ENCODE data around the gene TMEM154.

Gene TMEM154

DNA sequence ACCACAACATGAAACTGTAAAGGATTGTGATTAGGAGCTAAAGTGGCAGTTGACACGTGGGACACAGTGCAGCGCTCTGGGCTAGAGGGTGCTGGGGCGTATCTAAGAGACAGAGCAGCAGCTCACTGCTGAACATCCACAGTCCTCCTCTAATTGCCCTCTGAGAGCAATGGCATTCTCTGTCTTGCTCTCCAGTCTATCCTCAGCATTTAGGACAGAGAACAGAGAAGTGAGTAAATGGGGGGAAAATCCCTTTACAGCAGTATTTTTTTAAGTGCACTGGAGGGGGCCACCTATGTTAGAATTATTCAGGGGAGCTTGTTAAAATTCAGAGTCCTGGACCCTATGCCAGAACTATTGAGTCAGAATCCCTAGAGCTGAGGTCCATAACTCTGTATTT lies 4.2 kb upstream of the TMEM154 start:
- Histone ChIP-seq H3K4me3 (ENCODE audit: insufficient read depth, low read depth, low read length) (no peak overlapping the region), H3K4me1 (ENCODE audit: control insufficient read depth, insufficient read depth, low read length) (peaks cover 2% of the 10 kb centered on the region), H3K36me3 (ENCODE audit: control insufficient read depth, insufficient read depth, low read length) (no peaks in the 10 kb centered on the region), H3K27me3 (ENCODE audit: control insufficient read depth, insufficient read depth, low read length, poor library complexity, severe bottlenecking) (peaks cover 19% of the 10 kb centered on the region), H3K27ac (ENCODE audit: insufficient read depth, low read depth, low read length, poor library complexity, severe bottlenecking) (no peak overlapping the region), H3K9me3 (ENCODE audit: control insufficient read depth, low read length) (no peaks in the 10 kb centered on the region)
- 85% methylated on average over 3 of the region's 3 CpGs for WGBS, 2 experiments

DNA sequence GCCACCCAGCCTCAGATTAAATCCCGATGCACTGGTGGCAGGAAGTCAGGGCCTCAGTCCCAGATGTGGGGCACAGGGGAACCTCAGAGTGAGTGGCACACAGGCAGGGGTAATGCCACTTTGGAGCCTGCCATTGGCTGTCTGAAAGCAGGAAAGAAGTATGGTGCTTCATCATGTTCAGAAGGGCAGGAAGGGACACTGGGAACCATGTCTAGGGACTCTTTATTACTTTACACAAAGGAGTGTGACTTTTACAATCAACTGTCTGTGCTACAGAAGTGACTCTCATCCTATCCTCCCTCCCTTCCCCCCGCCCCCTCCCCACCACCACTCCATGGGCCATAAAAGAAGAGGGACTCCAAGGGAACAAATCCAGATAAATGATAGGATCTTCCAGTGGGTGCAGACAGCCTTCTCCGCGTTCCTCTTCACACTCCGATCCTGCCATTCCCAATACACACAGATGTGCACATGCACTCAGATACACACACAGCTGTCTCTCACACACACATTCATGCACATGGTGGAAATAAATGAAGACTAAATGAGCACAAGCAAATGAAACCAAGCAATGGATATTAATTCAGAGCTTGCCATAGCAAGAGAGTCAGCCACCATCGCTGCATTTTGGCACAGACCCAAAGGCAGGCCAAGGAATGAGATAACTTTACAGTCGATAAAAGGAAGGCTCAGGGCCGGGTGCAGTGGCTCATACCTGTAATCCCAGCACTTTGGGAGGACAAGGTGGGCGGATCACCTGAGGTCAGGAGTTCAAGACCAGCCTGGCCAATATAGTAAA lies 2.5 kb upstream of the TMEM154 start:
- Histone ChIP-seq H3K27ac (ENCODE audit: insufficient read depth, low read depth, low read length, poor library complexity, severe bottlenecking) (no peak overlapping the region), H3K4me3 (ENCODE audit: insufficient read depth, low read depth, low read length) (no peak overlapping the region), H3K36me3 (ENCODE audit: control insufficient read depth, insufficient read depth, low read length) (no peaks in the 10 kb centered on the region), H3K27me3 (ENCODE audit: control insufficient read depth, insufficient read depth, low read length, poor library complexity, severe bottlenecking) (peaks cover 27% of the 10 kb centered on the region), H3K4me1 (ENCODE audit: control insufficient read depth, insufficient read depth, low read length) (peaks cover 12% of the 10 kb centered on the region), H3K9me3 (ENCODE audit: control insufficient read depth, low read length) (no peaks in the 10 kb centered on the region)
- 88 to 90% methylated on average over 8 of the region's 9 CpGs for WGBS, 2 experiments

DNA sequence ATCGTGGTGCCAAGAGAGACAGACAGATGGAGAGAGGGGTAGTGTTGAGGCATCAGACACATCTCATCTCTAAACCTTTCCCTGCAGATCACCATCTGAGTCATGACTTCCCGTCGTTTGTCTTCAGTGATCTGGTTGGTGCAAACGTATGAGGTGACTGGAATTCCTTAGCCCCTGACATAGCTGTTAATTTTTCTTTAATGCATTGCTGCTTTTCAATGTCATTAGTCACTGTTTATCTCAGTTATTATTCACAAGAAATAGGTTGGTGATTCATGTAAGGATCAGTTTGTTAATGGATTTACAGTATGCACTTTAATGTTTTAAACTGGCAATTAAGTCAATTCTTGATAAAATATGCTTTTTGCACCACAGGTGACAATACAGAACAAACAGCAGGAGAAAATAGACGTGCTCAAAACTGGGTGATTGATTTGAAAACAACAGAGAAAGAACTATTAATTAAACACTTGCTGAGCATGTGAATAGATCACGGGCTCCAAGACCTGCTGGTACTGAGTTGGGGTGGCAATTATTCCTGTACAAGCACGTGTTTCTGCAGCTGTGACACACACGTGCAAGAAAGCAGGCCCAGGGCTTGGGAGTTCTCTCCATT lies 1.3 kb upstream of the TMEM154 start:
- H3K4me3 ChIP-seq (ENCODE audit: insufficient read depth, low read depth, low read length), result no peak overlapping the region
- peaks cover 27% of the 10 kb centered on the region for H3K27me3 ChIP-seq (ENCODE audit: control insufficient read depth, insufficient read depth, low read length, poor library complexity, severe bottlenecking)
- H3K4me1 ChIP-seq (ENCODE audit: control insufficient read depth, insufficient read depth, low read length), result peaks cover 12% of the 10 kb centered on the region
- WGBS, 2 experiments, result 71 to 76% methylated on average over 7 to 8 of the region's 8 CpGs
- H3K9me3 ChIP-seq (ENCODE audit: control insufficient read depth, low read length), result no peaks in the 10 kb centered on the region
- no peaks in the 10 kb centered on the region for H3K36me3 ChIP-seq (ENCODE audit: control insufficient read depth, insufficient read depth, low read length)
- H3K27ac ChIP-seq (ENCODE audit: insufficient read depth, low read depth, low read length, poor library complexity, severe bottlenecking), result no peak overlapping the region

DNA sequence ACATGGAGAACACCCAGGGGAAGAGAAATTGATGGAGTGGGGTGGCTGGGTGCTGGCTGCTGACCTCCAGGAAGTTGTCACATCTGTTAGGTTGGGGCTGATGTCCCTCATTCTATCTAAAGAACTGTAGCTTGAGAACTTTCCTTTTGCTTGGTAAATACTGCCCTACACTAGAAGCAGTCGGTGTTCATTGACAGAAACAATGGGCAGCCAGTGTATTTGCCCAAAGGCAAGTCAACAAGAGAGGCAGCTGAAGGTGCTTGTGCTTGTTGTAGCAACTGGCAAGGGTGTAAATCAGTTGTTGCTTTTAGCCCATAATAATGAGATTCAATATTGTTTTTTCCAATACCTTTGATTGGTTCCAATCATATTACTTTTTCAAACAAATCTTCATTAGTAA lies 956 bp downstream of the TMEM154 start:
- H3K9me3 ChIP-seq (ENCODE audit: control insufficient read depth, low read length), result no peaks in the 10 kb centered on the region
- peaks cover 12% of the 10 kb centered on the region for H3K4me1 ChIP-seq (ENCODE audit: control insufficient read depth, insufficient read depth, low read length)
- no peaks in the 10 kb centered on the region for H3K36me3 ChIP-seq (ENCODE audit: control insufficient read depth, insufficient read depth, low read length)
- 25 to 27% methylated on average over 1 of the region's 1 CpG for WGBS, 2 experiments
- H3K4me3 ChIP-seq (ENCODE audit: insufficient read depth, low read depth, low read length), result no peak overlapping the region
- no peak overlapping the region for H3K27ac ChIP-seq (ENCODE audit: insufficient read depth, low read depth, low read length, poor library complexity, severe bottlenecking)
- peaks cover 27% of the 10 kb centered on the region for H3K27me3 ChIP-seq (ENCODE audit: control insufficient read depth, insufficient read depth, low read length, poor library complexity, severe bottlenecking)

DNA sequence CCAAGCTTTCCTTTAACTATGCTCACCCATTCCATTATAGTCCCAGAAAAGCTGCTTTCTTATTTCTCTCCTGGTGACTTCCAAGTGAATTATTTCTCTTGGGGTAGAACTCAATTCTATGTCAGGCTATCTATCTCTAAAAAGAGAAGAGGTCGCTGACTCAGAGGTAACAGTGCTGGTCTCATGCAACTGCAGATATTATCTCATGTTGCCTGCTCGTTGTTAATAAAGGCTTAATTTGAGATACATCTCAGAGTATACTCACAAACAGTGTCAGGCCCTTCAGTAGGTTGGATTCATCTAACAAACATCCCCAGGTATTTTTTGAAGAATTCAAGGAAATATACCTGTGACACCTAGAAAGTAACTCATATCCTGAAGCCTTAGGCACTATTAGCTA lies 2.7 kb downstream of the TMEM154 start:
- no peaks in the 10 kb centered on the region for H3K36me3 ChIP-seq (ENCODE audit: control insufficient read depth, insufficient read depth, low read length)
- 88 to 93% methylated on average over 2 of the region's 2 CpGs for WGBS, 2 experiments
- no peak overlapping the region for H3K4me3 ChIP-seq (ENCODE audit: insufficient read depth, low read depth, low read length)
- H3K27me3 ChIP-seq (ENCODE audit: control insufficient read depth, insufficient read depth, low read length, poor library complexity, severe bottlenecking), result peaks cover 27% of the 10 kb centered on the region
- no peak overlapping the region for H3K27ac ChIP-seq (ENCODE audit: insufficient read depth, low read depth, low read length, poor library complexity, severe bottlenecking)
- no peaks in the 10 kb centered on the region for H3K9me3 ChIP-seq (ENCODE audit: control insufficient read depth, low read length)
- peaks cover 12% of the 10 kb centered on the region for H3K4me1 ChIP-seq (ENCODE audit: control insufficient read depth, insufficient read depth, low read length)

DNA sequence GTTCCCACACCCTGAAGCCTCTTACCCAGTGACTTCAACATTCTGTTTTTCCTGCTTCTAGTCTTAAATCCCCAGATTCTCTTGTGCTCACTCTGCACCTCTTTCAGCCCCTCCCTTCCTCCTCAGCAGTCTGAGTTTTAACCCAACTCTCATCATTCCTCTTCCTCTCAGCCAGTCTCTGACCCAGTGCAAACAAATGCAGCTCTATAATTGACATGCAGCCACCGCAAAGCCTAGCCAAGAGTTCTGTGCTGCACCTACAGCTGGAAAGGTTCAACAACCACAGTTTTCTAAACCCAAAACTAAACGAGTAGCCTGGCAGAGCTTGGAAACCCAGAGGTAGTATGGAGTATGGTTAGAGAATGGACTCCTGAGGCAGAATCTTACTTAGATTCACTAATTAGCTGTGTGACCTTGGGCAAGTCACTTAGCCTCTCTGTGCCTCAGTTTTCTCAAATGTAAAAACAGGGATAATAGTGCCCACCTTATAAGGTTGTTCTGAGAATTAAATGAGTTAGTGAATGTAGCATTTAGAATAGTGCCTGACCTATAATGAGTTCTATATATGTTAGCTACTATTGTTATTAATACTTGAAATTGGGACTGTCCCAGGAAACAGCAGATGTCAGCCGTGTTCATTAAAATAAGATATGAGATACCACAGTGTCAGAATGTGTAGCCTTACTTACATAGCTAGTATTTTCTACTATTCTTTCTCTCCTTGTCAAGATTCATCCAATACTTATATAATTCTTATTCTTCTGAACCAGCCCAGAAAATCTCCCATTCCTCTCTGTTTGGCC lies 3.5 kb downstream of the TMEM154 start:
- Histone ChIP-seq H3K9me3 (ENCODE audit: control insufficient read depth, low read length) (no peaks in the 10 kb centered on the region), H3K36me3 (ENCODE audit: control insufficient read depth, insufficient read depth, low read length) (no peaks in the 10 kb centered on the region), H3K27ac (ENCODE audit: insufficient read depth, low read depth, low read length, poor library complexity, severe bottlenecking) (no peak overlapping the region), H3K27me3 (ENCODE audit: control insufficient read depth, insufficient read depth, low read length, poor library complexity, severe bottlenecking) (peaks cover 27% of the 10 kb centered on the region), H3K4me1 (ENCODE audit: control insufficient read depth, insufficient read depth, low read length) (peaks cover 12% of the 10 kb centered on the region), H3K4me3 (ENCODE audit: insufficient read depth, low read depth, low read length) (no peak overlapping the region)
- WGBS, 2 experiments, result 91 to 97% methylated on average over 3 of the region's 3 CpGs

DNA sequence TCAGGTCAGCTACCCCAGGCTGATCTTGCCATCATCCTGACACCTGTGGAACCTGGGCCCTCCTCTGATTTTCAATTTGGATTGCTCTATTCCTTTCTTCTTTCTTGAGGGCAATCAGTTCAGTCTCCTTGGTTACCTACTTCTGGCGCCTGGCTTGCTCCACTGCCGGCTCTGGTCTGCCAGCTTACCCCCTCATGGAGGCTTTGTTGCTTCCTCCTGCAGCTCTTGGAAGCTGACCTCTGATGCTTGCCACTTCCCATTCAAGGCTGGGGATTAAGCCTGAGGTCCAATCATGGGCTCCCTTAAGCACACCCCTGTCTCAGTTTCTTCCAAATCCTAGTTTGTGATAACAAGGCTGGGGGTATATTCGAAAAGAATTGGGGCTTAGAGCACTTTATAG lies 5.4 kb downstream of the TMEM154 start:
- 53 to 54% methylated on average over 3 of the region's 3 CpGs for WGBS, 2 experiments
- Histone ChIP-seq H3K36me3 (ENCODE audit: control insufficient read depth, insufficient read depth, low read length) (no peaks in the 10 kb centered on the region), H3K27ac (ENCODE audit: insufficient read depth, low read depth, low read length, poor library complexity, severe bottlenecking) (no peak overlapping the region), H3K4me3 (ENCODE audit: insufficient read depth, low read depth, low read length) (no peak overlapping the region), H3K27me3 (ENCODE audit: control insufficient read depth, insufficient read depth, low read length, poor library complexity, severe bottlenecking) (peaks cover 12% of the 10 kb centered on the region), H3K9me3 (ENCODE audit: control insufficient read depth, low read length) (no peaks in the 10 kb centered on the region), H3K4me1 (ENCODE audit: control insufficient read depth, insufficient read depth, low read length) (peaks cover 12% of the 10 kb centered on the region)

DNA sequence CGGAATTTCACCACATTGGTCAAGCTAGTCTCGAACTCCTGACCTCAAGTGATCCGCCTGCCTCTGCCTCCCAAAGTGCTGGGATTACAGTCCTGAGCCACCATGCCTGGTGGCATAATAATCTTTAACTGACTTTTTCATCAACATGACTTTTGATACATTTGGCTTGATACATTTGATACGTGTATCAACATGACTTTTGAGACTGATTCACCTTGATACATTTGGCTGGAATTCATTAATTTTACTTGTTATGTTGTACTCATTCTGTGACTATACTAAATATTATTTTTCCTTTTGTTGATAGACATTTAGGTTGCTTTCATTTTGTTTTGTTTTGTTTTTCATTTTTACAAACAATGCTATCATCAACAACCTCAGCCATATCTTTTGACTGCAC lies 6.3 kb downstream of the TMEM154 start:
- no peak overlapping the region for H3K4me3 ChIP-seq (ENCODE audit: insufficient read depth, low read depth, low read length)
- no peak overlapping the region for H3K27ac ChIP-seq (ENCODE audit: insufficient read depth, low read depth, low read length, poor library complexity, severe bottlenecking)
- 93 to 94% methylated on average over 4 of the region's 4 CpGs for WGBS, 2 experiments
- H3K27me3 ChIP-seq (ENCODE audit: control insufficient read depth, insufficient read depth, low read length, poor library complexity, severe bottlenecking), result peaks cover 3% of the 10 kb centered on the region
- H3K36me3 ChIP-seq (ENCODE audit: control insufficient read depth, insufficient read depth, low read length), result no peaks in the 10 kb centered on the region
- peaks cover 6% of the 10 kb centered on the region for H3K4me1 ChIP-seq (ENCODE audit: control insufficient read depth, insufficient read depth, low read length)
- no peaks in the 10 kb centered on the region for H3K9me3 ChIP-seq (ENCODE audit: control insufficient read depth, low read length)

DNA sequence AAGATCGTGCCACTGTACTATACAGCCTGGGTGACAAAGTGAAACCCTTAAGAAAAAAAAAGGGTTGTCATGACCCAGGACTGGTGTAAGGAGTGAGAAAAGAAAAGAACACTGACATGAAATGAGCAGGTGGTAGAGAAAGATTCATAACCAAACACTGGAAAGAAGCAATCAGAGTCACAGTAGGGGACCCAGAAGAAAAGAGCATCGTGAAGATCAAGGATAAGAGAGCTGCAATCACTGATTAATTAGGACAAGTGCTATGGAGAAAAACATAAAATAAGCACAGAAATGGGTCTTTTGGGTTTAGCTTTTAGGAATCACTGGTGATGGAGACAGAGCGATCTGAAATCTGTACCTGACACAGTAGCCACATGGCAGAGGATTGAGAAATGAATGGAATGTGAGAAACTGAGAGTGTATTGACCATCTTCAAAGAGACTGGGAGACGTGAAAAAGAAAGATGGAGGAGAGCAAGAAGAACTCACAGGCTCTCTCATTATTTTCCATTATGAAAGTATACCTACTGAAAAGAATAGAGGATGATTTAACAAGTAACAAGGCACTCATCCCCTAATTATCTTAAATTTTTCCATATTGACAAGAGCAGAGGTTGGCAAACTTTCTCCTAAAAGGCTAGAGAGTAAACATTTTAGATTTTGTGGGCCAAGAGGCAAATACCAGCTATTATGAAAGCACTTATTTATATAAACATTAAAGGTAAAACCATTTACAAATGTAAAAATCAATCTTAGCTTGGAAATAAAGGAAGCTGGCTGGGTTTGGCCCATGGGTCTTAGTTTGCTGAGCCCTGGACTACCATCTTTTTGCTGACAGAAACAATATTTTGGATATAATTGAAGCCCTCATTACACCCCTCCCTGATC lies 7.3 kb downstream of the TMEM154 start:
- Histone ChIP-seq H3K9me3 (ENCODE audit: control insufficient read depth, low read length) (no peaks in the 10 kb centered on the region), H3K27me3 (ENCODE audit: control insufficient read depth, insufficient read depth, low read length, poor library complexity, severe bottlenecking) (no peaks in the 10 kb centered on the region), H3K27ac (ENCODE audit: insufficient read depth, low read depth, low read length, poor library complexity, severe bottlenecking) (no peak overlapping the region), H3K4me1 (ENCODE audit: control insufficient read depth, insufficient read depth, low read length) (no peaks in the 10 kb centered on the region), H3K36me3 (ENCODE audit: control insufficient read depth, insufficient read depth, low read length) (no peaks in the 10 kb centered on the region), H3K4me3 (ENCODE audit: insufficient read depth, low read depth, low read length) (no peak overlapping the region)
- WGBS, 2 experiments, result 83 to 88% methylated on average over 4 of the region's 4 CpGs
